Measurements from ENCODE around the gene SHISA2.

Gene SHISA2

GRCh38 chr13:26036383-26036782 lies 15.4 kb downstream of the SHISA2 start:
- TF ChIP-seq FOXM1 (IDR thresholded peaks at IDR 0.05; ENCODE audit: borderline replicate concordance, low read depth), result no peak
- TF ChIP-seq ZBTB7A (IDR thresholded peaks at IDR 0.05; ENCODE audit: low read depth), result no peak
- TF ChIP-seq YY1 (IDR thresholded peaks at IDR 0.05; ENCODE audit: low read depth), result no peak
- TF ChIP-seq RAD21 (IDR thresholded peaks at IDR 0.05; ENCODE audit: low read depth), result no peak
- no peak for TF ChIP-seq USF1 (IDR thresholded peaks at IDR 0.05)
- no peak for TF ChIP-seq NFIC (IDR thresholded peaks at IDR 0.05)
- TF ChIP-seq EGR1 (IDR thresholded peaks at IDR 0.05), result no peak
- TF ChIP-seq REST (IDR thresholded peaks at IDR 0.05; ENCODE audit: low read depth), result no peak
- no peak for TF ChIP-seq MAX (IDR thresholded peaks at IDR 0.05)
- no peak for TF ChIP-seq CREB1 (IDR thresholded peaks at IDR 0.05; ENCODE audit: low read depth)
- no peak for TF ChIP-seq TCF12 (IDR thresholded peaks at IDR 0.05; ENCODE audit: low read depth)
- no peak for TF ChIP-seq EP300 (IDR thresholded peaks at IDR 0.05; ENCODE audit: borderline replicate concordance)
- TF ChIP-seq CEBPB (IDR thresholded peaks at IDR 0.05), result no peak
- no peak for TF ChIP-seq TAF1 (IDR thresholded peaks at IDR 0.05; ENCODE audit: low read depth)
- no peak for TF ChIP-seq TEAD4 (IDR thresholded peaks at IDR 0.05)

GRCh38 chr13:26034018-26034417 lies 17.8 kb downstream of the SHISA2 start:
- TF ChIP-seq NFIC (IDR thresholded peaks at IDR 0.05) (no peak), RAD21 (IDR thresholded peaks at IDR 0.05; ENCODE audit: low read depth) (no peak), CEBPB (IDR thresholded peaks at IDR 0.05) (no peak), FOXM1 (IDR thresholded peaks at IDR 0.05; ENCODE audit: borderline replicate concordance, low read depth) (no peak), TAF1 (IDR thresholded peaks at IDR 0.05; ENCODE audit: low read depth) (no peak), EGR1 (IDR thresholded peaks at IDR 0.05) (no peak)

- TF ChIP-seq FOXM1 (IDR thresholded peaks at IDR 0.05; ENCODE audit: borderline replicate concordance, low read depth) (no peak), TEAD4 (IDR thresholded peaks at IDR 0.05) (no peak), REST (IDR thresholded peaks at IDR 0.05; ENCODE audit: low read depth) (no peak), MAX (IDR thresholded peaks at IDR 0.05) (no peak), TAF1 (IDR thresholded peaks at IDR 0.05; ENCODE audit: low read depth) (no peak)
These were observed 21.5 kb downstream of the SHISA2 start for GRCh38 chr13:26030331-26030730.

- TF ChIP-seq CREB1 (IDR thresholded peaks at IDR 0.05; ENCODE audit: low read depth) (no peak), RAD21 (IDR thresholded peaks at IDR 0.05; ENCODE audit: low read depth) (no peak), FOXM1 (IDR thresholded peaks at IDR 0.05; ENCODE audit: borderline replicate concordance, low read depth) (no peak), CEBPB (IDR thresholded peaks at IDR 0.05) (no peak), EGR1 (IDR thresholded peaks at IDR 0.05) (no peak), NFIC (IDR thresholded peaks at IDR 0.05) (no peak), TEAD4 (IDR thresholded peaks at IDR 0.05) (no peak), YY1 (IDR thresholded peaks at IDR 0.05; ENCODE audit: low read depth) (no peak), REST (IDR thresholded peaks at IDR 0.05; ENCODE audit: low read depth) (no peak), TAF1 (IDR thresholded peaks at IDR 0.05; ENCODE audit: low read depth) (no peak), MAX (IDR thresholded peaks at IDR 0.05) (no peak), ZBTB7A (IDR thresholded peaks at IDR 0.05; ENCODE audit: low read depth) (no peak), TCF12 (IDR thresholded peaks at IDR 0.05; ENCODE audit: low read depth) (no peak)
These were observed 22.2 kb downstream of the SHISA2 start for GRCh38 chr13:26029581-26030136.

GRCh38 chr13:26026211-26026610 lies 25.6 kb downstream of the SHISA2 start:
- TF ChIP-seq YY1 (IDR thresholded peaks at IDR 0.05; ENCODE audit: low read depth), result no peak
- TF ChIP-seq CEBPB (IDR thresholded peaks at IDR 0.05), result no peak
- no peak for TF ChIP-seq TAF1 (IDR thresholded peaks at IDR 0.05; ENCODE audit: low read depth)
- no peak for TF ChIP-seq USF1 (IDR thresholded peaks at IDR 0.05)
- no peak for TF ChIP-seq ZBTB7A (IDR thresholded peaks at IDR 0.05; ENCODE audit: low read depth)
- no peak for TF ChIP-seq MAX (IDR thresholded peaks at IDR 0.05)
- no peak for TF ChIP-seq TEAD4 (IDR thresholded peaks at IDR 0.05)
- TF ChIP-seq RAD21 (IDR thresholded peaks at IDR 0.05; ENCODE audit: low read depth), result no peak
- TF ChIP-seq CREB1 (IDR thresholded peaks at IDR 0.05; ENCODE audit: low read depth), result no peak
- TF ChIP-seq FOXM1 (IDR thresholded peaks at IDR 0.05; ENCODE audit: borderline replicate concordance, low read depth), result no peak
- no peak for TF ChIP-seq EP300 (IDR thresholded peaks at IDR 0.05; ENCODE audit: borderline replicate concordance)
- TF ChIP-seq EGR1 (IDR thresholded peaks at IDR 0.05), result no peak
- TF ChIP-seq REST (IDR thresholded peaks at IDR 0.05; ENCODE audit: low read depth), result no peak
- no peak for TF ChIP-seq TCF12 (IDR thresholded peaks at IDR 0.05; ENCODE audit: low read depth)
- TF ChIP-seq NFIC (IDR thresholded peaks at IDR 0.05), result no peak
